ENCODE measurements around the gene PLSCR4. TPM values are rescaled to one million over a fixed set of nuclear protein-coding genes. Genes with fewer than 3 reads are reported as not detected.

PLSCR4 gene
- total and polyA plus RNA-seq, 9 donors: 30.7 to 78.4 (median 50.9) TPM

GRCh38 chr3:146166826-146167225 is 84.1 kb downstream of the PLSCR4 start:
- no peak overlapping the region for H3K4me3 ChIP-seq

DNA sequence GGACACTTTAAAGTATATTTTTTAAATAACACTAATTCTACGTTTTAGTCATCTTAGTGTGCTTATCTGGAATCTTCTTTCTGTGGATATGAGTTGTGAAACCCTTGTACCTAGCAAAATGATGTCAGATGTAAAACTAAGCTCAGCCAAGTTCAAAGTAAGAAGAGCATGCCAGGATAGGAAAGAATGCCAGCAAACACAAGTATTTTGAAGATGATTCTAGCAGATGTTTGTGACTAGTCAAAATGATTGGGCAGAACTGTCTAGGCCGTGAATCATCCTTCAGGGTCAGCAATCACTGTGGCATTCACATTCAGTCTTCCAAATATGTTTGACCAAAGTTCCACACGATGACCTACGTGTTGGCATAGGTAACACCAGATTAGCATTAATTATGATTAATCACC is 84.5 kb downstream of the PLSCR4 start:
- no peaks in the 10 kb centered on the region for H3K9me3 ChIP-seq
- H3K4me3 ChIP-seq: no peak overlapping the region
- 27 to 39% (median 36%) methylated on average over 4 of the region's 4 CpGs for WGBS, 3 donors
- intact Hi-C loops (cut with DNase I): no loop called here
- DNase-seq: no peak
- H3K36me3 ChIP-seq: no peaks in the 10 kb centered on the region
- H3K4me1 ChIP-seq (ENCODE audit: insufficient read depth): peaks cover 5% of the 10 kb centered on the region
- no peak for TF ChIP-seq POLR2A (IDR thresholded peaks at IDR 0.05)
- peak overlapping the region in 1 of 2 donors; percentile 33 for H3K27ac ChIP-seq
- H3K27me3 ChIP-seq: no peaks in the 10 kb centered on the region

More at GRCh38 chr3:146166826-146167225, 84.1 kb downstream of the PLSCR4 start:
- Histone ChIP-seq H3K27ac (peak overlapping the region in 1 of 2 donors; percentile 33), H3K36me3 (no peaks in the 10 kb centered on the region), H3K27me3 (no peaks in the 10 kb centered on the region), H3K9me3 (no peaks in the 10 kb centered on the region), H3K4me1 (ENCODE audit: insufficient read depth) (peaks cover 5% of the 10 kb centered on the region)
- DNase-seq: no peak
- intact Hi-C loops (cut with DNase I): no loop called here
- 12 to 16% (median 15%) methylated on average over 3 of the region's 3 CpGs for WGBS, 3 donors
- TF ChIP-seq EP300 (IDR thresholded peaks at IDR 0.05) (no peak), POLR2A (IDR thresholded peaks at IDR 0.05) (no peak)
- TF ChIP-seq, protein P1, sequence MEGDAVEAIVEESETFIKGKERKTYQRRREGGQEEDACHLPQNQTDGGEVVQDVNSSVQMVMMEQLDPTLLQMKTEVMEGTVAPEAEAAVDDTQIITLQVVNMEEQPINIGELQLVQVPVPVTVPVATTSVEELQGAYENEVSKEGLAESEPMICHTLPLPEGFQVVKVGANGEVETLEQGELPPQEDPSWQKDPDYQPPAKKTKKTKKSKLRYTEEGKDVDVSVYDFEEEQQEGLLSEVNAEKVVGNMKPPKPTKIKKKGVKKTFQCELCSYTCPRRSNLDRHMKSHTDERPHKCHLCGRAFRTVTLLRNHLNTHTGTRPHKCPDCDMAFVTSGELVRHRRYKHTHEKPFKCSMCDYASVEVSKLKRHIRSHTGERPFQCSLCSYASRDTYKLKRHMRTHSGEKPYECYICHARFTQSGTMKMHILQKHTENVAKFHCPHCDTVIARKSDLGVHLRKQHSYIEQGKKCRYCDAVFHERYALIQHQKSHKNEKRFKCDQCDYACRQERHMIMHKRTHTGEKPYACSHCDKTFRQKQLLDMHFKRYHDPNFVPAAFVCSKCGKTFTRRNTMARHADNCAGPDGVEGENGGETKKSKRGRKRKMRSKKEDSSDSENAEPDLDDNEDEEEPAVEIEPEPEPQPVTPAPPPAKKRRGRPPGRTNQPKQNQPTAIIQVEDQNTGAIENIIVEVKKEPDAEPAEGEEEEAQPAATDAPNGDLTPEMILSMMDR (IDR thresholded peaks at IDR 0.05): no peak

DNA sequence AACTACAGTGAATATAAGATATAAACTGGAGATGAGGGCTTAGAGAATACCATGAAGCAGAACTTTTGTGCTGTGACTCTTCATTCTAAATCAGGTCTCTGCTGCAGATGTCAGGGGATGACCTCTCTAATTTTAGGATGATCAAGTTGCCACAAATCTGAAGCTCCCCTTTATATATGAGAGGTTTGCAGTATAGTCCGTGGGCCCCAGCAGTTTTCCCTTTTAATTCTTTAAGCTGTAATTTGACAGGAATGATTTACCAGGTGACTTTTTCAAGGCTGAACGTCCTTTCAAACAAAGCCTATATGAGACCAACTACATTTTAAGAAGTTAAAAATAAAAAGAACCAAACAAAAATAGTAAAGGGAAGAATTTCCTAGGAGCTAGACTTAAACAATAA is 85.0 kb downstream of the PLSCR4 start:
- WGBS, 3 donors: 46 to 51% (median 49%) methylated on average over 2 of the region's 2 CpGs
- Histone ChIP-seq H3K4me1 (ENCODE audit: insufficient read depth) (peaks cover 5% of the 10 kb centered on the region), H3K36me3 (no peaks in the 10 kb centered on the region), H3K27ac (peak overlapping the region in 1 of 2 donors; percentile 33), H3K4me3 (no peak overlapping the region), H3K27me3 (no peaks in the 10 kb centered on the region), H3K9me3 (no peaks in the 10 kb centered on the region)
- intact Hi-C loops (cut with DNase I): no loop called here
- no peak for DNase-seq
- TF ChIP-seq EP300 (IDR thresholded peaks at IDR 0.05): no peak
- TF ChIP-seq POLR2A (IDR thresholded peaks at IDR 0.05): no peak
- TF ChIP-seq, protein P1 (IDR thresholded peaks at IDR 0.05): no peak

DNA sequence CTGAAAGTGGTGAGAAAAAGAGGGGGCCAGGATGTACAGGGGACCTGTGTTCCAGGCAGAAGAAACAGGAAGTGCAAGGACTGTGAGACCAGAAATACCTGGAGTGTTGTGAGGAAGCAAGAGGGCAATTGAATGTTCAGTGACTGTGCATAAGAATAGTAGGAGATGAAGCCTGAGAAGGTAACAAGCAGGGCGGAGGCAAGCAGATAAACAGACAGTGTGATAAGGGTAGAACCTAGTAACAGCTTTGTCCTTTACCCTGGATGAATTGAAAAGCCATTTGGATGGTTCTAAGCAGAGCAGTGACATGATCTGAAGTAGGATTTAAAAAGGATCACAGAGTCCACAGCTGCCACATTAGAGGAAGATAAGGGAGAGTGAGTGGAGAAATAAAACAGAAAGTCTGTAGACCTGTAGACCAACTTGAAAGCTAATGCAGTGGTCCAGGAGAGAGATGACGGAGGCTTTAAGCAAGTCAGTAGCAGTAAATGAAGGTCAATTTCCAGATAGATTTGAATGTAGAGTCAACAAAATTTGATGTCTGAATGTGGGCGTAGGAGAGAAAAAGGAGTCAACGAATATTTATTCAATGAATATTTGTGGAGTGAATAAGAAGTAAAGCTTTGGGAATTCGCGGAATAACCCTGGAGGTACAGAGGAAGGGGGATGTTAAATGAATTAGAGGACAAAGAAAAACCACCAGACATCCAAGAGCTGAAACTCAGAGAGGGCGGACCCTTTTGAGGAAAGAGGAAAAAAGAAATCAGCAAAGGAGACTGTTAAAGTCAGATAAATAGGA is 85.7 kb downstream of the PLSCR4 start:
- 78 to 83% (median 80%) methylated on average over 7 of the region's 7 CpGs for WGBS, 3 donors
- H3K27ac ChIP-seq: peak overlapping the region in 1 of 2 donors; percentile 33
- intact Hi-C loops (cut with DNase I): no loop called here

More for the DNA sequence above, 85.7 kb downstream of the PLSCR4 start:
- Histone ChIP-seq H3K4me3 (no peak overlapping the region), H3K9me3 (no peaks in the 10 kb centered on the region), H3K27me3 (no peaks in the 10 kb centered on the region), H3K36me3 (no peaks in the 10 kb centered on the region), H3K4me1 (ENCODE audit: insufficient read depth) (peaks cover 5% of the 10 kb centered on the region)
- no peak for DNase-seq
- TF ChIP-seq, protein P1 (IDR thresholded peaks at IDR 0.05): no peak
- TF ChIP-seq POLR2A (IDR thresholded peaks at IDR 0.05) (no peak), EP300 (IDR thresholded peaks at IDR 0.05) (no peak)
